WTC11 (cell line): ENCODE results near the gene RASA1.

Experiments
- ETV6 ChIP-seq: sonication (generic); formaldehyde crosslinking; IDR thresholded peaks from 2 replicates; pipeline ENCODE4 v1.8.1; 2022; ENCODE audit warnings: mild to moderate bottlenecking, missing genetic modification reagents
- NR3C1 ChIP-seq: sonication (generic); formaldehyde crosslinking; conservative IDR thresholded peaks from 2 replicates; pipeline ENCODE4 v1.8.1; 2023; ENCODE audit warnings: low read depth, mild to moderate bottlenecking, missing genetic modification reagents
- ZNF121 ChIP-seq: sonication (generic); formaldehyde crosslinking; IDR thresholded peaks from 2 replicates; pipeline ENCODE4 v1.8.0; 2023; ENCODE audit warnings: missing genetic modification reagents
- TF ChIP-seq, protein P1 (sequence below): sonication (generic); formaldehyde crosslinking; IDR thresholded peaks from 2 replicates; pipeline ENCODE4 v1.8.1; 2023; ENCODE audit warnings: mild to moderate bottlenecking, missing genetic modification reagents, moderate library complexity
- TF ChIP-seq, protein P2 (sequence below): sonication (generic); formaldehyde crosslinking; IDR thresholded peaks from 2 replicates; pipeline ENCODE4 v1.8.0; 2022; ENCODE audit warnings: mild to moderate bottlenecking, missing genetic modification reagents
- TF ChIP-seq, protein P3 (sequence below): fragments of 200-600 bp; IDR thresholded peaks from 2 replicates; pipeline ENCODE4 v1.8.0; 2022; ENCODE audit warnings: antibody characterized with exemption
- TF ChIP-seq, protein P4 (sequence below): sonication (generic); formaldehyde crosslinking; IDR thresholded peaks from 2 replicates; pipeline ENCODE4 v1.8.0; 2022; ENCODE audit warnings: mild to moderate bottlenecking, missing genetic modification reagents

DNA sequence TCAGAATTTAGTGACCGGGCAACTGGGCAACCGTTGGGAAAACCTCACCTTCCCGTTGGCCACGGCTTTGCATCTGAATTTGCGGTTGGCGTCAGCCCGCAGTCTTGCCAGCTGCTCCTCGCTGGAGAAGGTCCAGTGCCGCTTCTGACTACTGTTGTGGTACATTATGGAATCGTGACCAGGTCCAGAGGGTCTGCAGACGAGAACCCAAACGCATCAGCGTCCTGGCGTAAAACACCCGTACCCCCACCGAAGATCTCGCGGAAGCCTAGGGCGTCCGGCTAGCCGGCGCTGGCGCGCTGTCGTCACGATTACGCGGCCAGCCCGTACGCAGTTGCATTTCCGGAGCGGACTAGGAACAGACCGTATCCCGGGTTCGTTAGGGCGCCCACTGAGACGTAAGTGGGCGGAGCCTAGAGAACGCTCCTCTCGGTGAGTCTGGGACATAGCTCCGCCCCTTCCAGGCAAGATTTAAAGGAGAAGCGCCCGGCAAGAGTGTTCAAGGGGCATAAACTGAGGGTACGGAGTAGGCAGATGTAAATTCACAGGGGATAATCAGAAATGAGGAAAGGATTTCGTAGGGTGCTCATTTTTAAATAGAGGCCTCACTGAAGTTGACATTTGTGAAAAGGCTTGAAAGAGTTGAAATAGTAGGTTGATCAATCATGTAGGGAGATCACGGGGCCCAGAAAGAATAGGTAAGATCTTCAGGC, 145.1 kb downstream of the RASA1 start, which contains the start of gene CCNH:
- TF ChIP-seq ETV6 (CRISPR knock-in tag) (peak; percentile 93), NR3C1 (CRISPR knock-in tag) (no peak), ZNF121 (CRISPR knock-in tag) (no peak)
- TF ChIP-seq, protein P1, sequence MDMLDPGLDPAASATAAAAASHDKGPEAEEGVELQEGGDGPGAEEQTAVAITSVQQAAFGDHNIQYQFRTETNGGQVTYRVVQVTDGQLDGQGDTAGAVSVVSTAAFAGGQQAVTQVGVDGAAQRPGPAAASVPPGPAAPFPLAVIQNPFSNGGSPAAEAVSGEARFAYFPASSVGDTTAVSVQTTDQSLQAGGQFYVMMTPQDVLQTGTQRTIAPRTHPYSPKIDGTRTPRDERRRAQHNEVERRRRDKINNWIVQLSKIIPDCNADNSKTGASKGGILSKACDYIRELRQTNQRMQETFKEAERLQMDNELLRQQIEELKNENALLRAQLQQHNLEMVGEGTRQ: no peak
- TF ChIP-seq, protein P2, sequence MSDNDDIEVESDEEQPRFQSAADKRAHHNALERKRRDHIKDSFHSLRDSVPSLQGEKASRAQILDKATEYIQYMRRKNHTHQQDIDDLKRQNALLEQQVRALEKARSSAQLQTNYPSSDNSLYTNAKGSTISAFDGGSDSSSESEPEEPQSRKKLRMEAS: peak; percentile 69
- TF ChIP-seq, protein P3, sequence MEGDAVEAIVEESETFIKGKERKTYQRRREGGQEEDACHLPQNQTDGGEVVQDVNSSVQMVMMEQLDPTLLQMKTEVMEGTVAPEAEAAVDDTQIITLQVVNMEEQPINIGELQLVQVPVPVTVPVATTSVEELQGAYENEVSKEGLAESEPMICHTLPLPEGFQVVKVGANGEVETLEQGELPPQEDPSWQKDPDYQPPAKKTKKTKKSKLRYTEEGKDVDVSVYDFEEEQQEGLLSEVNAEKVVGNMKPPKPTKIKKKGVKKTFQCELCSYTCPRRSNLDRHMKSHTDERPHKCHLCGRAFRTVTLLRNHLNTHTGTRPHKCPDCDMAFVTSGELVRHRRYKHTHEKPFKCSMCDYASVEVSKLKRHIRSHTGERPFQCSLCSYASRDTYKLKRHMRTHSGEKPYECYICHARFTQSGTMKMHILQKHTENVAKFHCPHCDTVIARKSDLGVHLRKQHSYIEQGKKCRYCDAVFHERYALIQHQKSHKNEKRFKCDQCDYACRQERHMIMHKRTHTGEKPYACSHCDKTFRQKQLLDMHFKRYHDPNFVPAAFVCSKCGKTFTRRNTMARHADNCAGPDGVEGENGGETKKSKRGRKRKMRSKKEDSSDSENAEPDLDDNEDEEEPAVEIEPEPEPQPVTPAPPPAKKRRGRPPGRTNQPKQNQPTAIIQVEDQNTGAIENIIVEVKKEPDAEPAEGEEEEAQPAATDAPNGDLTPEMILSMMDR: no peak
- TF ChIP-seq, protein P4, sequence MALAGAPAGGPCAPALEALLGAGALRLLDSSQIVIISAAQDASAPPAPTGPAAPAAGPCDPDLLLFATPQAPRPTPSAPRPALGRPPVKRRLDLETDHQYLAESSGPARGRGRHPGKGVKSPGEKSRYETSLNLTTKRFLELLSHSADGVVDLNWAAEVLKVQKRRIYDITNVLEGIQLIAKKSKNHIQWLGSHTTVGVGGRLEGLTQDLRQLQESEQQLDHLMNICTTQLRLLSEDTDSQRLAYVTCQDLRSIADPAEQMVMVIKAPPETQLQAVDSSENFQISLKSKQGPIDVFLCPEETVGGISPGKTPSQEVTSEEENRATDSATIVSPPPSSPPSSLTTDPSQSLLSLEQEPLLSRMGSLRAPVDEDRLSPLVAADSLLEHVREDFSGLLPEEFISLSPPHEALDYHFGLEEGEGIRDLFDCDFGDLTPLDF (CRISPR knock-in tag): no peak
